DOHH2 (cell line): ENCODE results near the gene PLCD1.

Source experiments
- H3F3A ChIP-seq: fragments of 200-600 bp; sonication (generic), shearing (Covaris generic); 2 replicates; pipeline ENCODE4 v1.6.0; 2016; ENCODE audit warnings: antibody characterized with exemption, mild to moderate bottlenecking; ENCODE audit not compliant: control insufficient read depth, insufficient read depth
- H3K27ac ChIP-seq: fragments of 200-600 bp; sonication (generic); 2 replicates; pipeline ENCODE4 v1.5.1; 2014; ENCODE audit warnings: low read depth, mild to moderate bottlenecking, low read length, moderate library complexity
- H3K27me3 ChIP-seq: fragments of 200-600 bp; sonication (generic); 2 replicates; pipeline ENCODE4 v1.6.1; 2014; ENCODE audit warnings: mild to moderate bottlenecking, low read length, mixed read lengths; ENCODE audit not compliant: control insufficient read depth
- H3K36me3 ChIP-seq: fragments of 200-600 bp; sonication (generic); 2 replicates; pipeline ENCODE4 v1.6.1; 2014; ENCODE audit warnings: mild to moderate bottlenecking, low read length, moderate library complexity, mixed read lengths; ENCODE audit not compliant: control insufficient read depth
- H3K4me1 ChIP-seq: fragments of 200-600 bp; sonication (generic); 2 replicates; pipeline ENCODE4 v1.6.1; 2014; ENCODE audit warnings: mild to moderate bottlenecking, low read length, mixed read lengths; ENCODE audit not compliant: control insufficient read depth
- H3K4me2 ChIP-seq: fragments of 200-600 bp; sonication (generic); 2 replicates; pipeline ENCODE4 v1.6.0; 2014; ENCODE audit warnings: mild to moderate bottlenecking, low read length, moderate library complexity
- H3K4me3 ChIP-seq: fragments of 200-600 bp; sonication (generic); 2 replicates; pipeline ENCODE4 v1.5.1; 2014; ENCODE audit warnings: mild to moderate bottlenecking, low read length, mixed read lengths
- H3K79me2 ChIP-seq: fragments of 200-600 bp; sonication (generic); 2 replicates; pipeline ENCODE4 v1.6.1; 2014; ENCODE audit warnings: mild to moderate bottlenecking, low read length, mixed read lengths; ENCODE audit not compliant: control insufficient read depth
- H3K9me2 ChIP-seq: fragments of 200-600 bp; sonication (generic); replicated peaks from 2 replicates; pipeline ENCODE4 v1.6.1; 2014; ENCODE audit warnings: mild to moderate bottlenecking, low read length, mixed read lengths; ENCODE audit not compliant: control insufficient read depth
- H3K9me3 ChIP-seq: fragments of 200-600 bp; sonication (generic); 2 replicates; pipeline ENCODE4 v1.6.1; 2014; ENCODE audit warnings: antibody characterized with exemption, low read length, mixed read lengths; ENCODE audit not compliant: control insufficient read depth, insufficient read depth
- H4K20me1 ChIP-seq: fragments of 200-600 bp; sonication (generic); 2 replicates; pipeline ENCODE4 v1.6.0; 2014; ENCODE audit warnings: low read depth, mild to moderate bottlenecking, antibody characterized with exemption, low read length, moderate library complexity; ENCODE audit not compliant: control insufficient read depth, insufficient read depth
- CTCF ChIP-seq: fragments of 200-600 bp; sonication (generic); IDR thresholded peaks from one replicate; pipeline ENCODE4 v1.5.1; 2014; ENCODE audit warnings: antibody characterized with exemption, mild to moderate bottlenecking, low read depth, low read length; ENCODE audit not compliant: poor library complexity, severe bottlenecking
- EZH2phosphoT487 ChIP-seq: fragments of 200-600 bp; sonication (generic); IDR thresholded peaks from 2 replicates; pipeline ENCODE4 v1.6.1; 2017; ENCODE audit warnings: borderline replicate concordance, mild to moderate bottlenecking, antibody characterized with exemption, low read length, moderate library complexity, mixed read lengths

The PLCD1 gene

GRCh38 chr3:37984596-37984995, 44.8 kb downstream of the PLCD1 start:
- no peak overlapping the region for H3K27ac ChIP-seq
- no peaks in the 10 kb centered on the region for H3K4me1 ChIP-seq
- no peaks in the 10 kb centered on the region for H3K9me2 ChIP-seq
- H3K9me3 ChIP-seq, result no peaks in the 10 kb centered on the region
- H3K4me3 ChIP-seq, result no peak overlapping the region
- no peaks in the 10 kb centered on the region for H4K20me1 ChIP-seq
- H3K36me3 ChIP-seq, result no peaks in the 10 kb centered on the region
- H3F3A ChIP-seq, result no peaks in the 10 kb centered on the region
- peaks cover 9% of the 10 kb centered on the region for H3K27me3 ChIP-seq
- H3K79me2 ChIP-seq, result no peaks in the 10 kb centered on the region
- TF ChIP-seq CTCF, result no peak
- no peak overlapping the region for H3K4me2 ChIP-seq

DNA sequence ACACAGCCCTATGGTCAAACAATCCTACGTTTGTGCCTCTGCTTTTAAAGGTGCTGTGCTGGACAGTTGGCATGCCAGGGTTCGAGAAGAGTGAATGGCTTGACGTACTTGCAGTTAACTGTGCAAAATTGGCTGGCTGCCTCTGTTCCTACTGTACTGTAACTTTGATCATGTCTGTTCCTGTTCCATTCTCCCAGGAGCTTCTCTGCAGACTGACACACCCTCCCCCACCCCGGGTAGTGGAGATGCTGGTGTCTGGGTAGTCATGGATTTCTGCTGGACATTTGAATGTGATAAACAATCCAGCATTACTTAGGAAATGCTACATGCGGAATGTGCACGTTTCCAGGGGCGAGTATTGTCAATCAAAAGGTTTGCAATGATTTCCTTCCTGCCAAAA, 45.4 kb downstream of the PLCD1 start:
- Histone ChIP-seq H3K4me3 (no peak overlapping the region), H3F3A (no peaks in the 10 kb centered on the region), H4K20me1 (no peaks in the 10 kb centered on the region), H3K36me3 (no peaks in the 10 kb centered on the region), H3K27ac (no peak overlapping the region), H3K4me2 (no peak overlapping the region), H3K9me2 (no peaks in the 10 kb centered on the region), H3K79me2 (no peaks in the 10 kb centered on the region), H3K4me1 (no peaks in the 10 kb centered on the region), H3K27me3 (peaks cover 9% of the 10 kb centered on the region), H3K9me3 (no peaks in the 10 kb centered on the region)
- no peak for TF ChIP-seq CTCF
- no peak for TF ChIP-seq EZH2phosphoT487

- Histone ChIP-seq H3K4me3 (no peak overlapping the region), H3K9me3 (no peaks in the 10 kb centered on the region), H3K4me1 (no peaks in the 10 kb centered on the region), H3K79me2 (no peaks in the 10 kb centered on the region), H3K27me3 (peaks cover 9% of the 10 kb centered on the region), H3K9me2 (no peaks in the 10 kb centered on the region), H3F3A (no peaks in the 10 kb centered on the region), H3K27ac (no peak overlapping the region), H3K36me3 (no peaks in the 10 kb centered on the region), H4K20me1 (no peaks in the 10 kb centered on the region), H3K4me2 (no peak overlapping the region)
- TF ChIP-seq EZH2phosphoT487 (no peak), CTCF (no peak)
Measured at GRCh38 chr3:37982331-37982730, 47.1 kb downstream of the PLCD1 start.

- TF ChIP-seq CTCF (no peak), EZH2phosphoT487 (no peak)
- no peaks in the 10 kb centered on the region for H3K9me2 ChIP-seq
- H3K79me2 ChIP-seq, result no peaks in the 10 kb centered on the region
- H3K4me1 ChIP-seq, result no peaks in the 10 kb centered on the region
- H3K4me2 ChIP-seq, result no peak overlapping the region
- no peaks in the 10 kb centered on the region for H4K20me1 ChIP-seq
- peaks cover 9% of the 10 kb centered on the region for H3K27me3 ChIP-seq
- H3K36me3 ChIP-seq, result no peaks in the 10 kb centered on the region
- no peaks in the 10 kb centered on the region for H3F3A ChIP-seq
- no peak overlapping the region for H3K4me3 ChIP-seq
- no peak overlapping the region for H3K27ac ChIP-seq
- H3K9me3 ChIP-seq, result no peaks in the 10 kb centered on the region
Measured at GRCh38 chr3:37981348-37981664, 48.1 kb downstream of the PLCD1 start.
